ENCODE results near the gene ECE2.
A peak's percentile ranks its signal among the peaks of the same experiment; 100 is the strongest.

ECE2 gene

DNA sequence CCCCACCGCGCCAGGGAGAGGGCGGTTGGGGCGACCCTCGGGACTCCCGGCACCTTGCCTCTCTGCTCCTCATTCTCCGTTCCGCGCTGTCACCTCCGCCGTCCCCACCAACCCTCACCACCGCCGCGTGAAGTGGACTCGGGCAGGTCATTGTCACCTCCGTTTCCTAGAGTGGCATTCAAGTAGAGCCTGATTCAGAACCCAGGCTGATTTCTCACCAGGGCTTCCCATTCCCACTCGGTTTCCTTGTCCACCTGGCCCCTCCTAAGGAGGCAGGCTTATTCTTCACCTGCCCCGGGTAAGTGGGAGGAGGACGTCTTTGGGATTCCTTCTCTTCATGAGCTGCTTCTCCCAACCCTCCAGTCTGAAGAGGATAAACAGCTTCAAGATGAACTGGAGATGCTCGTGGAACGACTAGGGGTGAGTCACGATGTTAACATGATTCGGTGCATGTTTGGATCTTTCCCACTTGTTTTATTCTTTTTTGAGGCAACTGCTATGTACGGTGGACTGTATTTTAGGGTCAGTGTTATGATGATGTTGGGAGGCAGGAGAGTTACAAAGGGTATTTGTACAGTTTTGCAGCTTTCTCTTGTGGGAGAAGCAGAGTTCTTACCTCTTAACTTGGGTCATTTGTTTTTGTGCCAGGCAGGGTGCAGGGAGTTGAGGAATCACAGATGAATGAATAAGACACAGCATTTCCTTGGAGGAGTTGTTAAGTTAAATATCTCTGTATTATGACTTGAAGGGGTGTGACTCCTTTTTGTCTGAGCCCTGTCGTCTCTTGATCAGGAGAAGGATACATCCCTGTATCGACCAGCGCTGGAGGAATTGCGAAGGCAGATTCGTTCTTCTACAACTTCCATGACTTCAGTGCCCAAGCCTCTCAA, 23.9 kb downstream of the ECE2 start:
- POLR2A ChIA-PET (ENCODE audit: low non-redundant PET) = interaction anchor here (0.7 kb wide), 1 partner anchor 46 kb away, joined by 4 read pairs; no protein-coding TSS in a partner anchor
- TF ChIP-seq, protein P1, sequence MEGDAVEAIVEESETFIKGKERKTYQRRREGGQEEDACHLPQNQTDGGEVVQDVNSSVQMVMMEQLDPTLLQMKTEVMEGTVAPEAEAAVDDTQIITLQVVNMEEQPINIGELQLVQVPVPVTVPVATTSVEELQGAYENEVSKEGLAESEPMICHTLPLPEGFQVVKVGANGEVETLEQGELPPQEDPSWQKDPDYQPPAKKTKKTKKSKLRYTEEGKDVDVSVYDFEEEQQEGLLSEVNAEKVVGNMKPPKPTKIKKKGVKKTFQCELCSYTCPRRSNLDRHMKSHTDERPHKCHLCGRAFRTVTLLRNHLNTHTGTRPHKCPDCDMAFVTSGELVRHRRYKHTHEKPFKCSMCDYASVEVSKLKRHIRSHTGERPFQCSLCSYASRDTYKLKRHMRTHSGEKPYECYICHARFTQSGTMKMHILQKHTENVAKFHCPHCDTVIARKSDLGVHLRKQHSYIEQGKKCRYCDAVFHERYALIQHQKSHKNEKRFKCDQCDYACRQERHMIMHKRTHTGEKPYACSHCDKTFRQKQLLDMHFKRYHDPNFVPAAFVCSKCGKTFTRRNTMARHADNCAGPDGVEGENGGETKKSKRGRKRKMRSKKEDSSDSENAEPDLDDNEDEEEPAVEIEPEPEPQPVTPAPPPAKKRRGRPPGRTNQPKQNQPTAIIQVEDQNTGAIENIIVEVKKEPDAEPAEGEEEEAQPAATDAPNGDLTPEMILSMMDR (conservative IDR thresholded peaks at IDR 0.05; ENCODE audit: low read depth) = no peak
- no peak for DNase-seq (ENCODE audit: low spot score)
- peak overlapping the region; percentile 80 for H3K27ac ChIP-seq
- CTCF ChIA-PET = interaction anchor here (0.6 kb wide), 1 partner anchor 530 kb away, joined by 3 read pairs; no protein-coding TSS in a partner anchor

- CTCF ChIA-PET = no interaction called here
- DNase-seq (ENCODE audit: low spot score) = peak; percentile 64
- H3K27ac ChIP-seq = no peak overlapping the region
- POLR2A ChIA-PET (ENCODE audit: low non-redundant PET) = no interaction called here
- TF ChIP-seq, protein P1 (conservative IDR thresholded peaks at IDR 0.05; ENCODE audit: low read depth) = no peak
Observed at GRCh38 chr3:184300378-184300720, 24.5 kb downstream of the ECE2 start.

DNA sequence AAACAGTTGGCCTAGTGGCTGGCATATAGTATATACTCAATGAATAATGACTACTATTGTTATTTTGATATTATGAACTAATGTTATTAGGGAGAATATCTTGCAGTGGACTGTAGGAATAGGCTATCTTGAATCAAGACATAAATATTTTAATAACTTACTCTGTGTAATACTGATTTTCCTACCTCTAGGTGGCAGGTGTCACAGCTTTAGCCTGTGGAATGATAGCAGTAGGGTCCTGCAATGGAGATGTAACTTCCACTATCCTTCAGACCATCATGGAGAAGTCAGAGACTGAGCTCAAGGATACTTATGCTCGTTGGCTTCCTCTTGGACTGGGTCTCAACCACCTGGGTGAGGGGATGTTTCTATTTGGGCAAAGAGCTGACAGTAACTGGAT, 29.8 kb downstream of the ECE2 start:
- ChIA-PET CTCF (interaction anchor here (0.5 to 1.1 kb wide), 4 partner anchors 51 to 418 kb away, joined by 3 to 6 read pairs (median 4); no protein-coding TSS in a partner anchor), POLR2A (ENCODE audit: low non-redundant PET) (interaction anchor here (0.6 kb wide), 1 partner anchor 38 kb away, joined by 6 read pairs; no protein-coding TSS in a partner anchor)
- TF ChIP-seq, protein P1 (conservative IDR thresholded peaks at IDR 0.05; ENCODE audit: low read depth) = no peak
- no peak for DNase-seq (ENCODE audit: low spot score)
- no peak overlapping the region for H3K27ac ChIP-seq

DNA sequence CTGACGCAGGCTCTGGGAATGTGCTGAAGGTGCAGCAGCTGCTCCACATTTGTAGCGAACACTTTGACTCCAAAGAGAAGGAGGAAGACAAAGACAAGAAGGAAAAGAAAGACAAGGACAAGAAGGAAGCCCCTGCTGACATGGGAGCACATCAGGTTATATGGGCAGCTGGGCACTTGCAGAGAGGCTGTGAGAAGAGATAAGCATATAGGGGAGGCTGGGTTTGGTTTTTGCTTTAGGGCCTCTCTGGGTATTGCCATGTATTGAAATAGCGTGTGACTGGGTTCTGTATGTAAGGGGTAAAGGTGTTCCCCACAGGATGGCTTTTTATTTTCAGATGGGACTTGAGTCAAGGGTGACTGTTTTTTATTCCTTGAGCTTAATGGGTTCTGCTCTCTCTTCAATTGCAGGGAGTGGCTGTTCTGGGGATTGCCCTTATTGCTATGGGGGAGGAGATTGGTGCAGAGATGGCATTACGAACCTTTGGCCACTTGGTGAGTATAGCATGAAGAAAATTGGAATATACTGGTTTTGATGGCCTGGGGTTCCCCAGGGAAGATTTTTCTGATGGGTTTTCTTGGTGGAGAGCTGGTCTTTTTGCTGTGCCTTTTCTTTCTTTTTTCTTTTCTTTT, 30.6 kb downstream of the ECE2 start:
- no peak overlapping the region for H3K27ac ChIP-seq
- TF ChIP-seq, protein P1 (conservative IDR thresholded peaks at IDR 0.05; ENCODE audit: low read depth) = no peak
- ChIA-PET POLR2A (ENCODE audit: low non-redundant PET) (no interaction called here), CTCF (interaction anchor here (0.6 to 1.1 kb wide), 3 partner anchors 52 to 61 kb away, joined by 3 to 6 read pairs (median 3); no protein-coding TSS in a partner anchor)
- no peak for DNase-seq (ENCODE audit: low spot score)

DNA sequence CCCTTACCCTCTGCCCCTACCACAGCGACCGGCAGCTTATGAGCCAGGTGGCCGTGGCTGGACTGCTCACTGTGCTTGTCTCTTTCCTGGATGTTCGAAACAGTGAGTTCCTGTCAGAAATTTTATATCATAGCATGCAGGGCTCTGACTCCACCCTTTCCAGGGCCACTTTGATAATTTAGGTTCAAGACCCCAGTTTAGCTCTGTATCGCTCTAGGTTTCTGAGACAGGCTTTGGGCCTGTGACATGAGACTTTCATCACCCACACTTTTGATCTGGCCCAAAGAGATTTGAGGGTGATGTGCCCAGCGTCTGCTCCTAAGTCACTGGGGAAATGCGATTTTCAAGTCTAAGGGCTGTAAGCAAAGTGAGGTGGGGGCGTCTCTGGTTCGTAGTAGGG, 32.1 kb downstream of the ECE2 start:
- DNase-seq (ENCODE audit: low spot score) = no peak
- TF ChIP-seq, protein P1 (conservative IDR thresholded peaks at IDR 0.05; ENCODE audit: low read depth) = no peak
- peak overlapping the region; percentile 29 for H3K27ac ChIP-seq
- ChIA-PET POLR2A (ENCODE audit: low non-redundant PET) (no interaction called here), CTCF (interaction anchor here (0.6 kb wide), 1 partner anchor 153 kb away, joined by 3 read pairs; the partner anchor contains the start of gene DVL3)

DNA sequence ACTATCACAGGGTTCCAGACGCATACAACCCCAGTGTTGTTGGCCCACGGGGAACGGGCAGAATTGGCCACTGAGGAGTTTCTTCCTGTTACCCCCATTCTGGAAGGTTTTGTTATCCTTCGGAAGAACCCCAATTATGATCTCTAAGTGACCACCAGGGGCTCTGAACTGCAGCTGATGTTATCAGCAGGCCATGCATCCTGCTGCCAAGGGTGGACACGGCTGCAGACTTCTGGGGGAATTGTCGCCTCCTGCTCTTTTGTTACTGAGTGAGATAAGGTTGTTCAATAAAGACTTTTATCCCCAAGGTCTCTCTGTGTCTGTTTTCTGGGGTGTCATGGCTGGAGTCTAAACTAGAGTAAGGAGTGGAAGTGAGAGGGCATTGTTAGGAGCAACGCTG, 32.9 kb downstream of the ECE2 start:
- no peak for DNase-seq (ENCODE audit: low spot score)
- TF ChIP-seq, protein P1 (conservative IDR thresholded peaks at IDR 0.05; ENCODE audit: low read depth) = no peak
- CTCF ChIA-PET = no interaction called here

More for the DNA sequence above, 32.9 kb downstream of the ECE2 start:
- POLR2A ChIA-PET (ENCODE audit: low non-redundant PET) = no interaction called here
- peak overlapping the region; percentile 29 for H3K27ac ChIP-seq

All from RWPE1 (cell line).